Common myeloid progenitor, CD34-positive (primary cell): ENCODE data around the gene ALMS1.
A peak's percentile ranks its signal among the peaks of the same experiment; 100 is the strongest.
"Not testable (repeated sequence)": the region's sequence is repeated elsewhere in the genome, so short reads cannot be mapped to it uniquely, and the experiment has no call there.

Experiments
- CTCF ChIA-PET: fragments of 350-600 bp; sonication (Branson Sonifier 250); formaldehyde crosslinking; loops from one replicate; lab custom pipeline; 2021; ENCODE audit warnings: antibody characterized with exemption; lab: Charles Lee
- POLR2A ChIA-PET: fragments of 350-600 bp; sonication (Branson Sonifier 250); formaldehyde crosslinking; loops from one replicate; lab custom pipeline; 2021; ENCODE audit warnings: antibody characterized with exemption; lab: Charles Lee
- DNase-seq, 3 donors: peaks; one replicate each; pipeline versions ENCODE4 v3.0.0 to v3.0.0-alpha.2; 2013
- H3K27ac ChIP-seq, 2 experiments: 1 replicate in 1 of 2; 2 replicates in 1 of 2; pipeline ENCODE4 v1.7.0; 2013; ENCODE audit warnings: inconsistent platforms in 2 of 2, low read length in 2 of 2, mild to moderate bottlenecking in 2 of 2, low read depth in 1 of 2, moderate library complexity in 1 of 2; ENCODE audit not compliant: severe bottlenecking in 2 of 2, insufficient read depth in 1 of 2, poor library complexity in 1 of 2
- H3K27me3 ChIP-seq, 5 experiments: replicated peaks in 2 of 5; 1 replicate in 3 of 5; 2 replicates in 2 of 5; pipeline versions ENCODE4 v1.6.1 to v1.7.0; 2013; ENCODE audit warnings: low read length in 4 of 5, mild to moderate bottlenecking in 2 of 5, moderate library complexity in 2 of 5, inconsistent platforms in 1 of 5; ENCODE audit not compliant: insufficient read depth in 5 of 5, control insufficient read depth in 4 of 5
- H3K36me3 ChIP-seq, 4 experiments: 1 replicate in 2 of 4; 2 replicates in 2 of 4; pipeline versions ENCODE4 v1.6.1 to v1.7.0; 2013; ENCODE audit warnings: low read length in 3 of 4, control low read depth in 1 of 4, mild to moderate bottlenecking in 1 of 4; ENCODE audit not compliant: control insufficient read depth in 4 of 4, insufficient read depth in 4 of 4
- H3K4me1 ChIP-seq, 4 experiments: 1 replicate in 3 of 4; 2 replicates in 1 of 4; pipeline versions ENCODE4 v1.6.1 to v1.7.1; 2013; ENCODE audit warnings: low read length in 3 of 4, mild to moderate bottlenecking in 3 of 4, control low read depth in 1 of 4, inconsistent platforms in 1 of 4, moderate library complexity in 1 of 4; ENCODE audit not compliant: control insufficient read depth in 4 of 4, insufficient read depth in 4 of 4; ENCODE audit errors: control extremely low read depth in 1 of 4
- H3K4me3 ChIP-seq, 7 experiments: 1 replicate in 4 of 7; 2 replicates in 3 of 7; pipeline versions ENCODE4 v1.5.1 to v1.7.0; 2013; ENCODE audit warnings: mild to moderate bottlenecking in 7 of 7, low read length in 6 of 7, moderate library complexity in 6 of 7, inconsistent platforms in 2 of 7, low read depth in 2 of 7, control low read depth in 1 of 7; ENCODE audit not compliant: insufficient read depth in 4 of 7, control insufficient read depth in 1 of 7; ENCODE audit errors: extremely low read depth in 1 of 7
- H3K9me3 ChIP-seq, 5 experiments: 1 replicate in 4 of 5; 2 replicates in 1 of 5; pipeline versions ENCODE4 v1.6.1 to v1.7.1; 2013; ENCODE audit warnings: low read length in 4 of 5, mild to moderate bottlenecking in 2 of 5, inconsistent platforms in 1 of 5, low read depth in 1 of 5, moderate library complexity in 1 of 5; ENCODE audit not compliant: control insufficient read depth in 4 of 5, insufficient read depth in 2 of 5; ENCODE audit errors: control extremely low read depth in 1 of 5
- WGBS: methylation state at CpG from one replicate; pipeline ENCODE4 v1.1.5; 2013; ENCODE audit not compliant: insufficient coverage; 5-methylcytosine and 5-hydroxymethylcytosine counted together

The ALMS1 gene

GRCh38 chr2:73624036-73624435 is 238.4 kb downstream of the ALMS1 start:
- H3K4me3 ChIP-seq, H3K27me3 ChIP-seq, H3K27ac ChIP-seq, H3K36me3 ChIP-seq, H3K9me3 ChIP-seq, POLR2A ChIA-PET, CTCF ChIA-PET: not testable (repeated sequence)
- H3K4me1 ChIP-seq: peaks cover 0 to 16% (median 14%) of the 10 kb centered on the region in 4 experiments
- DNase-seq: peak in 2 of 3 donors; percentile 45 to 58

- H3K27me3 ChIP-seq, POLR2A ChIA-PET, H3K27ac ChIP-seq, DNase-seq, CTCF ChIA-PET, H3K4me3 ChIP-seq, H3K36me3 ChIP-seq, H3K9me3 ChIP-seq: not testable (repeated sequence)
- no CpG with 5 or more reads among the region's 9 CpGs for WGBS
- H3K4me1 ChIP-seq: peaks cover 0 to 16% (median 14%) of the 10 kb centered on the region in 4 experiments
Observed at GRCh38 chr2:73624625-73625024, 239.0 kb downstream of the ALMS1 start.

GRCh38 chr2:73626237-73626636 is 240.6 kb downstream of the ALMS1 start:
- WGBS: 0% methylated on average over 2 of the region's 5 CpGs
- POLR2A ChIA-PET, H3K9me3 ChIP-seq, H3K27me3 ChIP-seq, H3K36me3 ChIP-seq: not testable (repeated sequence)
- DNase-seq: peak; percentile 42 to 85 (median 71)
- Histone ChIP-seq H3K4me3 (peak overlapping the region in 2 of 7 experiments; percentile 42 to 50), H3K4me1 (peaks cover 0 to 16% (median 15%) of the 10 kb centered on the region in 4 experiments), H3K27ac (peak overlapping the region; percentile 33 to 58)
- CTCF ChIA-PET: interaction anchor here (1.0 kb wide), 1 partner anchor 9 kb away, joined by 3 read pairs; no protein-coding TSS in a partner anchor

- H3K4me3 ChIP-seq, H3K27ac ChIP-seq, H3K27me3 ChIP-seq, DNase-seq, H3K9me3 ChIP-seq, CTCF ChIA-PET, POLR2A ChIA-PET, H3K36me3 ChIP-seq: not testable (repeated sequence)
- peaks cover 0 to 16% (median 15%) of the 10 kb centered on the region in 4 experiments for H3K4me1 ChIP-seq
- 100% methylated on average over 1 of the region's 2 CpGs for WGBS
Observed at GRCh38 chr2:73628493-73628892, 242.9 kb downstream of the ALMS1 start.

- CTCF ChIA-PET: interaction anchor here (1.2 kb wide), 1 partner anchor 51 kb away, joined by 3 read pairs; no protein-coding TSS in a partner anchor
- DNase-seq: peak in 2 of 3 donors; percentile 31 to 51
- POLR2A ChIA-PET, H3K27me3 ChIP-seq, H3K4me3 ChIP-seq, H3K9me3 ChIP-seq, H3K27ac ChIP-seq, H3K36me3 ChIP-seq: not testable (repeated sequence)
- peaks cover 0 to 12% (median 10%) of the 10 kb centered on the region in 4 experiments for H3K4me1 ChIP-seq
- 100% methylated on average over 1 of the region's 2 CpGs for WGBS
Observed at GRCh38 chr2:73630662-73631266, 245.1 kb downstream of the ALMS1 start.

- CTCF ChIA-PET: interaction anchor here (0.6 kb wide), 1 partner anchor 550 kb away, joined by 3 read pairs; no protein-coding TSS in a partner anchor
- DNase-seq, POLR2A ChIA-PET, H3K27ac ChIP-seq, H3K9me3 ChIP-seq, H3K27me3 ChIP-seq, H3K4me3 ChIP-seq, H3K36me3 ChIP-seq: not testable (repeated sequence)
- H3K4me1 ChIP-seq: peaks cover 0 to 13% (median 6%) of the 10 kb centered on the region in 4 experiments
Observed at GRCh38 chr2:73636977-73637376, 251.3 kb downstream of the ALMS1 start.

GRCh38 chr2:73638429-73638828 is 252.8 kb downstream of the ALMS1 start:
- 100% methylated on average over 1 of the region's 1 CpG for WGBS

More at GRCh38 chr2:73638429-73638828, 252.8 kb downstream of the ALMS1 start:
- H3K27ac ChIP-seq: no peak overlapping the region
- POLR2A ChIA-PET: no interaction called here
- H3K4me1 ChIP-seq: peaks cover 0 to 24% (median 13%) of the 10 kb centered on the region in 4 experiments
- no peak for DNase-seq
- no peaks in the 10 kb centered on the region for H3K36me3 ChIP-seq
- H3K9me3 ChIP-seq: peaks cover 0 to 9% (median 3%) of the 10 kb centered on the region in 5 experiments
- CTCF ChIA-PET: interaction anchor here (1.7 kb wide), 1 partner anchor 22 kb away, joined by 4 read pairs; no protein-coding TSS in a partner anchor
- H3K27me3 ChIP-seq: no peaks in the 10 kb centered on the region
- H3K4me3 ChIP-seq: no peak overlapping the region
